GM18907 (cell line): ENCODE results near the gene ZNF311.
"Not testable (repeated sequence)": the region's sequence is repeated elsewhere in the genome, so short reads cannot be mapped to it uniquely, and the experiment has no call there.

ENCODE experiments used
- ATAC-seq: cut with Tn5 transposase; IDR thresholded peaks from one replicate; pipeline ENCODE4 v1.9.1; 2021; ENCODE audit warnings: mild to moderate bottlenecking, moderate library complexity; ENCODE audit not compliant: unreplicated experiment

ZNF311 gene

GRCh38 chr6:28983838-28984237 is 21.3 kb downstream of the ZNF311 start:
- ATAC-seq = no peak

- ATAC-seq = peak; percentile 13
Observed at GRCh38 chr6:28982476-28983266, 22.4 kb downstream of the ZNF311 start.

- peak; percentile 55 for ATAC-seq
Observed at GRCh38 chr6:28981833-28982475, 23.2 kb downstream of the ZNF311 start.

GRCh38 chr6:28981431-28981832 is 23.7 kb downstream of the ZNF311 start:
- peak; percentile 31 for ATAC-seq

GRCh38 chr6:28980852-28981430 is 24.2 kb downstream of the ZNF311 start:
- peak; percentile 40 for ATAC-seq

GRCh38 chr6:28980137-28980851 is 24.8 kb downstream of the ZNF311 start:
- ATAC-seq = no peak

- ATAC-seq = no peak
Observed at GRCh38 chr6:28979679-28980078, 25.4 kb downstream of the ZNF311 start.

- peak; percentile 30 for ATAC-seq
Observed at GRCh38 chr6:28978959-28979561, 26.1 kb downstream of the ZNF311 start.

GRCh38 chr6:28978133-28978491 is 27.0 kb downstream of the ZNF311 start:
- no peak for ATAC-seq

GRCh38 chr6:28977341-28978132 is 27.6 kb downstream of the ZNF311 start:
- ATAC-seq = no peak

- no peak for ATAC-seq
Observed at GRCh38 chr6:28976677-28977076, 28.4 kb downstream of the ZNF311 start.

GRCh38 chr6:28974505-28974904 is 30.6 kb downstream of the ZNF311 start:
- no peak for ATAC-seq

GRCh38 chr6:28970056-28970455 is 35.1 kb downstream of the ZNF311 start:
- not testable (repeated sequence) for ATAC-seq

GRCh38 chr6:28969129-28969528 is 36.0 kb downstream of the ZNF311 start:
- no peak for ATAC-seq

GRCh38 chr6:28968476-28968875 is 36.6 kb downstream of the ZNF311 start:
- ATAC-seq = no peak

- no peak for ATAC-seq
Observed at GRCh38 chr6:28965706-28966105, 39.4 kb downstream of the ZNF311 start.

- no peak for ATAC-seq
Observed at GRCh38 chr6:28960846-28961500, 44.1 kb downstream of the ZNF311 start.

GRCh38 chr6:28958561-28959243 is 46.4 kb downstream of the ZNF311 start:
- ATAC-seq = not testable (repeated sequence)

GRCh38 chr6:28957795-28958314 is 47.3 kb downstream of the ZNF311 start:
- not testable (repeated sequence) for ATAC-seq
